Uterus (tissue), 2 donors: Measurements from ENCODE around the gene SLC39A7.

ENCODE experiments used
- POLR2A ChIP-seq, 2 donors: fragments of 450-650 bp; IDR thresholded peaks; one replicate each; pipeline ENCODE4 v1.6.1; 2016; ENCODE audit warnings: antibody characterized with exemption in 2 of 2, mild to moderate bottlenecking in 1 of 2, moderate library complexity in 1 of 2
- TF ChIP-seq, protein P1 (sequence below), 4 experiments: fragments of 200-600 bp in 2 of 4; fragments of 450-650 bp in 2 of 4; sonication (generic) in 2 of 4; IDR thresholded peaks; one replicate each; pipeline ENCODE4 v1.5.1; 2016 to 2019; ENCODE audit warnings: antibody characterized with exemption in 4 of 4, mild to moderate bottlenecking in 2 of 4, moderate library complexity in 1 of 4

DNA sequence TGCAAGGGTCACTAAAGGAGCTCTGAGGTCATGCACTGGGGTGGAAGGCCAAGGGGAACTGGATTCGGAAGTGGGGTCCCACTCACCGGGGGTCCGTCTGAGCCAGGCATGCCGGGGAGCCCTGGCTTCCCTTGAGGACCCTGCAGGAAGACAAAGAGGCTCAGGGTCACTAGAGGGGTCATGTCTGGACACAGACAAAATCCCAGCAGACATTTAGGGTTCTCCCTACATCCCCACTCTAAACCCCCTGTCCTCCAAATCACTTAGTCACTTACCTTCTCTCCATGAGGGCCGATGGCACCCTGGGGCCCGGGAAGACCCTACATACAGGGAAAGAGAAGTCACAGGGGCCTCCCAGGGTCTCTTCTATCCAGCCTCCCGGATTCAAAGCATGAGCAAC is 23.8 kb upstream of the SLC39A7 start:
- TF ChIP-seq, protein P1, sequence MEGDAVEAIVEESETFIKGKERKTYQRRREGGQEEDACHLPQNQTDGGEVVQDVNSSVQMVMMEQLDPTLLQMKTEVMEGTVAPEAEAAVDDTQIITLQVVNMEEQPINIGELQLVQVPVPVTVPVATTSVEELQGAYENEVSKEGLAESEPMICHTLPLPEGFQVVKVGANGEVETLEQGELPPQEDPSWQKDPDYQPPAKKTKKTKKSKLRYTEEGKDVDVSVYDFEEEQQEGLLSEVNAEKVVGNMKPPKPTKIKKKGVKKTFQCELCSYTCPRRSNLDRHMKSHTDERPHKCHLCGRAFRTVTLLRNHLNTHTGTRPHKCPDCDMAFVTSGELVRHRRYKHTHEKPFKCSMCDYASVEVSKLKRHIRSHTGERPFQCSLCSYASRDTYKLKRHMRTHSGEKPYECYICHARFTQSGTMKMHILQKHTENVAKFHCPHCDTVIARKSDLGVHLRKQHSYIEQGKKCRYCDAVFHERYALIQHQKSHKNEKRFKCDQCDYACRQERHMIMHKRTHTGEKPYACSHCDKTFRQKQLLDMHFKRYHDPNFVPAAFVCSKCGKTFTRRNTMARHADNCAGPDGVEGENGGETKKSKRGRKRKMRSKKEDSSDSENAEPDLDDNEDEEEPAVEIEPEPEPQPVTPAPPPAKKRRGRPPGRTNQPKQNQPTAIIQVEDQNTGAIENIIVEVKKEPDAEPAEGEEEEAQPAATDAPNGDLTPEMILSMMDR (IDR thresholded peaks at IDR 0.05), result no peak
- TF ChIP-seq POLR2A (IDR thresholded peaks at IDR 0.05), result no peak
